HG03103 (cell line): ENCODE measurements around the gene CBX4.

Source experiments
- ATAC-seq: cut with Tn5 transposase; IDR thresholded peaks from one replicate; pipeline ENCODE4 v1.9.1; 2021; ENCODE audit warnings: low read depth; ENCODE audit not compliant: unreplicated experiment

CBX4 gene

GRCh38 chr17:79842656-79843473 is 3.6 kb upstream of the CBX4 start:
- ATAC-seq = no peak

DNA sequence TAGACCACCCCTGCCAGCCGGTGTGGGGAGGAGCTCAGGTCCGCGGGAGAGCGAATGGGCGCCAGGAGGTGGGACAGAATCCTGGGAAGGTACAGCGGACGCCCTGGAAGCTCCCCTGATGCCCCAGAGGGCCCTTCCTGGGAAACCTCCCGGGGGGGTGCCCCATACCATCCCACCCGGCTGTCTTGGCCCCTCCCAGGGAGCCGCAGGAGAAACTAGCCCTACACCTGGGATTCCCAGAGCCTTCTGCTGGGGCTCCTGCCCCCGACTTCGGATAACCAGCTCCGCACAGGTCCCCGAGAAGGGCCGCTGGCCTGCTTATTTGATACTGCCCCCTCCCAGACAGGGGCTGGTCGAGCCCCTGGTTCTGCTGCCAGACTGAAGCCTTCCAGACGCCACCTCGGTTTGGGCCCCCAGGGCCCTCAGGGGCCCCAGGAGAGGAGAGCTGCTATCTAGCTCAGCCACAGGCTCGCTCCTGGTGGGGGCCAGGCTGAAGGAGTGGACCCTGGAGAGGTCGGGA is 3.0 kb upstream of the CBX4 start:
- no peak for ATAC-seq

DNA sequence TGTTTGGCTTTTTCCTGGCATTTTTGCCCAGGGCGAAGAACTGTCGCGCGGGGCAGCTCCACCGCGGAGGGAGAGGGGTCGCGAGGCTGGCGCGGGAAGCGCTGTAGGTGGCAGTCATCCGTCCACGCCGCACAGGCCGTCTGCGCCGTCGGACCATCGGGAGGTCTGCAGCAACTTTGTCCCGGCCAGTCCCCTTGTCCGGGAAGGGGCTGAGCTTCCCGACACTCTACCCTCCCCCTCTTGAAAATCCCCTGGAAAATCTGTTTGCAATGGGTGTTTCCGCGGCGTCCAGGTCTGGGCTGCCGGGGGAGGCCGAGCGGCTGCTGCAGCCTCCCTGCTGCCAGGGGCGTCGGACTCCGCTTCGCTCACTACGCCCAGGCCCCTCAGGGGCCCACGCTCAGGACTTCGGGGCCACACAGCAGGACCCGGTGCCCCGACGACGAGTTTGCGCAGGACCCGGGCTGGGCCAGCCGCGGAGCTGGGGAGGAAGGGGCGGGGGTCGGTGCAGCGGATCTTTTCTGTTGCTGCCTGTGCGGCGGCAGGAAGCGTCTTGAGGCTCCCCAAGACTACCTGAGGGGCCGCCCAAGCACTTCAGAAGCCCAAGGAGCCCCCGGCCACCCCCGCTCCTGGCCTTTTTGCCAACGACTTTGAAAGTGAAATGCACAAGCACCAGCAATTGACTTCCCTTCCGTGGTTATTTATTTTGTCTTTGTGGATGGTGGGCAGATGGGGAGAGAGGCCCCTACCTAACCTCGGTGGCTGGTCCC is 2.3 kb upstream of the CBX4 start:
- ATAC-seq = no peak

- no peak for ATAC-seq
These were observed 1.7 kb upstream of the CBX4 start for GRCh38 chr17:79840989-79841286.

- ATAC-seq = no peak
These were observed 1.2 kb upstream of the CBX4 start for GRCh38 chr17:79840269-79840988.

DNA sequence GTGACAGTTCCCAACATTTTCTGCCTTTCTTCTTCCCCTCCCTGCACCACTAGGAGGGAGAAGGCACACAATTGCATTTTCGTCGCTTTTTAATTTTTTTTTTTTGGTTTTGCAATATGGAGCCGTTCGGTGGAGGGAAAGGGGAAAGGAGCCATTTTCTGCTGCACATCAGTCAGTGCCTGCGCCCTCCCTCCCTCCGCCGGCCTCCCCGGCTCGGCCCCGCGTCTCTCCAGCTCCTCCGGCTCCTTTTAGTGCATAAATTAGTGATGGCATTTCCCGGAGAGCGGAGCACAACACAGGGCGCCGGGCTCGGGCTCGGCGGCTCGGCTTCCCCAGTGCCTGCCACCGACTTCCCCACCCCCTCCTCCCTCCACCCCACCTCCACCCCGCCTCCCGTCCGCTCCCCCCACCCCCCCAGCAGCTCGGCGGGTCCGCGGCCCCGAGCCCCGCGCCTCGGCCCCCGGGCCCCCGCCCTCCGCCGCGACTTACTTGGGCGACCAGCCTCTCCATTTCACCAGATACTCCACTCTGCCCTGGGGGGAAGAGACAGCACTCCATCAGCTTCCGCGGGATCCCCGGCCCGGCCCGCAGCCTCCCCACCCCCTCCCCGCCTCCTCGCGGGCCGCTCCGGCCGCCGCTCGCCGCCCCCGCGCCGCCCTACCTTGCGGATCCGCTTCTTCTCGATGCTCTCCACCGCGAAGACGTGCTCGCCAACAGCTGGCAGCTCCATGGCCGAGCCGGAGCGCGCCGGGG is 542 bp downstream of the CBX4 start:
- no peak for ATAC-seq

DNA sequence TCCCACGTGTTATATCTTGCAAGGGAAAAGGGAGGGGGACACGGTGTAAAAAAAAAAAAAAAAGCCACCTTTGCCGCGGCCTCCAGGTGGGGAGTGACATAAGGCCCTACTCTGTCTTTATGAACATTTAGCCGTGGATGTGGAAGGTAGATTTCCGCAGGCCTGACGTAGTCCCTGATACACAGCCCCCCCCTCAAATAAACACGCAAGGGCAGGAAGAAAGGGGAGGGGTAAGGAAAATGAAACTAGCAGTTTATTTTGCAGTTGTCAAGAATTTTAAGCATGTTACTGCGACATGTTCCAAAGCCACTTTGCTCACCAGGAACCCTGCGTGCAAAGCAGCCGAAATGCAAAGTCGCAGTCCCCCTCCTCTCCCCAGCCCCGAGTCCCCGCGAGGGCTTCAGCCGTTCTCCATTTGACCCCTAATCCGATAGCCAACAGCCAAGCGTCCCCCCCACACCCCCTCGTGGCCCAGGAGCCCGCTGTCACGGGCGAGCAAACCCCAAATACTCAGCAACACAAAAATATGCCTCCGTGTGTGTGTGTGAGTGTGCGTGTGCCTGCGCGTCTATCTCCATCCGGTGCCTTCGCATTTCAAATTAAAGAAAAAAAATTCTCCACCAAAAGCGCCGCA is 1.2 kb downstream of the CBX4 start:
- no peak for ATAC-seq

GRCh38 chr17:79836972-79837887 is 2.0 kb downstream of the CBX4 start:
- no peak for ATAC-seq

- ATAC-seq = no peak
These were observed 2.7 kb downstream of the CBX4 start for GRCh38 chr17:79836510-79836971.

- no peak for ATAC-seq
These were observed 3.2 kb downstream of the CBX4 start for GRCh38 chr17:79835953-79836509.

DNA sequence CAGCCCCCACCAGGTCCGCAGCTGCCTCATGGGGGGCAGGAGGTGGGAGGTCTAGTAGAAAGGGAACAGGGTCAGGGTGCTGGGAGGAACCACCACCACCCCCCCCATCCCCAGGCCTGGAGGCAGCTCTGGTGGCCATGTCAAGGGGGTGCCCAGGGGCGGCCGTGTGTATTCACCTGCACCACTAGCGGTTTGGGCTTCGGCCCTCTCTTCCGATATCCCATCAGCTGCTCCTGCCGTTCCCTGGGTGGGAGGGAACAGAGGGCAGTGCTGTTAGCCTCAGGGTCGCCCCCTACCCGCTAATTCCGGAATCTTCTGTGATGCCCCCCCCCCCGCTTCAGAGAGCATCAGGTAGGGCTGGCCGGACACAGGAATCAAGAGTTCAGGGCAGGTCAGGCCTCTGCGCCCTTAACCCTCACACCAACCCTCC is 3.8 kb downstream of the CBX4 start:
- no peak for ATAC-seq

GRCh38 chr17:79834565-79835469 is 4.4 kb downstream of the CBX4 start:
- no peak for ATAC-seq

DNA sequence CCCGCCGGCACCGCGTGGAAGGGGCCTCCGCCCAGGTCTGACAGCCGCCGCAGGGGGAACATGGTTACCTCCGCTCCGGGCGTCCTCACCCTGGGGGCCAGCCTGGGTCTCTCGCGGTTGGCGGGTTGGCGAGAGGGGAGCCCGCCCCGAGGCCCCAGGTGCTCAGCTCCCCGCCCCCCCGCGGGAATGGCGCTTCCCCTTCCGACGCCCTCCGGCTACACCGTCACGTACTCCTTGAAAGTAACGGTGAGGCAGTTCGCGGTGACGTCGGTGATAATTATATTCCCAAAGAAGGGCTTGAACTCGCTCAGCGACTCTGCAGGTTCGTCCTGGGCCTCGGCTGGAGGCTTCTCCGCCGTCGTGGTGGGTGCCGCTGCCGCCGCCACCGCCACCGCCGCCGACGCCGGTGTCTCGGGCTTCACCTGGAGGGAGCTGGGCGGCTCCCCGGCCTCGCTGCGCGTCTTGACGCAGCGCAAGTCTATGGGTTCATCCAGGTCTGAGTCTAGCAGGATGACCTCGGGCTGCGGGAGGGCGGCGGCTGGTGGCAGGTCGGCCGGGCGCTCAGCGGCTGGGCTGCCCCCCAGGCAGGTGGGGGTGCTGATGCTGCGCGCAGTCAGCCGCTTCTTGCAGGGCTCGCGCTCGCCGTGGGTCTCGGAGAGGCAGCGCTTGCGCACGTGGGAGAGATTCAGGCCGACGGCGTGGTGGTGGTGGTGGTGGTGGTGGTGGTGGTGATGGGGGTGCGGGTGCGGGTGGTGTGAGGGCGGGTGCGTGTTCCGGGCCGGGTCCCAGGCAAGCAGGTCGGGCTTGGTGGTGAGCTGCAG is 5.3 kb downstream of the CBX4 start:
- ATAC-seq = no peak

DNA sequence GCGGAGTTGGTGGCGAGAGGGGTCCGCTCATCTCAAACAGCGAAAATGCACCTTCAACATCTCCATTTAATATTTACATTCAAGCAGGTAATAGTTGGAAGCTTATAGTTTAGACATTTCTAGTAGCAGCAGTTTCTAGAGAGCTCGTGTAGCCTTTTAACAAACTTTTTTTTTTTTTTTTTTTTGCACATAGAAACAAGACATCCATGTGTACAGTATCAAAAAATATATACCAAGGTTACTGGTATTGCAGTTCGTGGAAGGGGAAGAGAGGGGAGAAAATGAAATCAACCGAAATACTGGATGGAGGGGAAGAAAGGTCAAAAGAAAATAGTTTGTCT is 6.2 kb downstream of the CBX4 start:
- no peak for ATAC-seq

DNA sequence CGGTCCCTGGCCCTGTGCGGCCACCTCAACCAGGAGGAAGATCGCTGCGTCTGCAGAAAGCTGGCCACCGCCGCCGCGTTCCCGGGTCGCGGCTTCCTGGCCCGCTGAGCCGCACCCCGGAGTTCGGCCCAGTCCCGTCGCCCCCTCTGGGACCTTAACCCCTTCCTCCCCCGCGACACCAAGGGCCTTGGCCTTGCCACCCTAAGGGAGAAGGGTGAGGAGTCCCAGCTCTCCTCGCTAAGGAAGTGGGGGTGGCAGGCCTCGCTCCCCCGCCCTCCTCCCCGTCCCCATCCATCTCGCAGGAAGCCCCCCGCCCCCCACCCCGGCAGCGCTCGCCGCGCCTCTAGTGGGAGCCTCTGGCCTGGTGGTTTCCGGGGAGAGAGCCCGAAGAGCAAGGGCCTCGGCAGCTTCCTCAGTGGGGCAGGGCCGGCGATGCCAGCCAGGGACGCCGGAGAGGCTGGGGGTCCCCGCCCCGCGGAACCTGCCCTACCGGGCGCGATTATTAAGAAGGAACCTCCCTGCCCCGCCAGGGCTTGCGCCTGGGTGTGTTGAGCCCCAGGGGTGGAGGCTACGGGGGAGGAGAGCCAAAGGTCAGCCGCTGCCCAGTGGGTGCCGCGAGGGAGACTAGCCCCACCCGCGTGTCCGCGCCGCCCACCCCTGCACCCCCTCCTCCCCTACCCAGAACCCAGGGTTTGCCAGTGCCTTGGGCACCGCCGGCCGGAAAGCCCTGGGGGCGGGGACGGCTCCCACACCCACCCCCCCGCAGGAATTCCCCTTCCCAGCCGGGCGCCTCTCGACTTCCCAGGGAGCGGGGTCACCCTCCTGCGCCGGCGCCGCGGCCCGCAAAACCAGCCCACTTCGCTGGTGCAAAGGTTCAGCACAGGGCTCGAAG is 6.8 kb downstream of the CBX4 start:
- ATAC-seq = no peak
